ENCODE data around the gene CRHBP. TPM values are rescaled to one million over a fixed set of nuclear protein-coding genes. Genes with fewer than 3 reads are reported as not detected.
"Not testable (repeated sequence)": the region's sequence is repeated elsewhere in the genome, so short reads cannot be mapped to it uniquely, and the experiment has no call there.

The CRHBP gene, protein sequence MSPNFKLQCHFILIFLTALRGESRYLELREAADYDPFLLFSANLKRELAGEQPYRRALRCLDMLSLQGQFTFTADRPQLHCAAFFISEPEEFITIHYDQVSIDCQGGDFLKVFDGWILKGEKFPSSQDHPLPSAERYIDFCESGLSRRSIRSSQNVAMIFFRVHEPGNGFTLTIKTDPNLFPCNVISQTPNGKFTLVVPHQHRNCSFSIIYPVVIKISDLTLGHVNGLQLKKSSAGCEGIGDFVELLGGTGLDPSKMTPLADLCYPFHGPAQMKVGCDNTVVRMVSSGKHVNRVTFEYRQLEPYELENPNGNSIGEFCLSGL
- polyA plus RNA-seq: not detected

DNA sequence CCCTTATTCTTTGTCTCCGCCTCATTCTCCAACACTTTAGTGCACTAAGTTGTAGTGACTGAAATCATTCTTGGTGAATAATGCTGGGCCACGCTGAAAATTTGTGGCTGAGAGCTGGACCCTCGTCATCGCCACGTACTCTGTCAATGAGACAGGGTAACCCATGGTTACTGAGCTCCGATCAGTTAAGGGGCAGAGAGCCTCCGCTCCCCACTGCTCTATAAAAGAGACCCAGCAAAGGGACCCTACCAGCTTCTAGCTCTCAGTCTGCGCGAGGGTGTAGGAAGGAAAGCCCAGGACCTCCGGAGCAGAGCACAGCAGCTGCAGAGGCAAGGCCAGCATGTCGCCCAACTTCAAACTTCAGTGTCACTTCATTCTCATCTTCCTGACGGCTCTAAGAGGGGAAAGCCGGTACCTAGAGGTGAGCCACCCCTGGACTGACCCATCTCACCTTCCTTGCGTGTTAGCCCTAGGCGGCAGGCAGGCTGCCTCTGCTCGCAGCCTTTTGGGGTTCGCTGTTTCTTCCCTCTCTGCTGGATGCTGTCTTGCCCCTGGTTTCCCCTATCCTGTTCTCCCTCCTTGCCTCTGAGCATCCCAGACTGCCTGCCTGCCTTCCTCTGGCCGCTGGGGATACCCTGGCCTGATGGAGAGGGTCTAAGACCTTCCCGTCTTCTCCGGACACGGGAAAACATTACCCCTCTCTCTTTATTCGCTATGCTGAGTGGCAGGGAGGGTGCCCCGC lies at the start of gene CRHBP:
TSS of gene CRHBP (plus strand) at position 251 of the 742 bp plus-strand sequence. CDS start at position 341, 90 bp downstream.
- no peaks in the 10 kb centered on the region for H3K9me3 Mint-ChIP-seq
- no peak within 1 kb of the TSS for H3K4me3 Mint-ChIP-seq
- no peak within 1 kb of the TSS for H3K27ac Mint-ChIP-seq
- H3K4me1 Mint-ChIP-seq: no peaks in the 10 kb centered on the region
- H3K27me3 Mint-ChIP-seq (ENCODE audit: low read depth in 3 of 3): peaks cover 1 to 15% (median 11%) of the 10 kb centered on the region in 3 donors
- H3K36me3 Mint-ChIP-seq: no peaks in the 10 kb centered on the region
- no peak for DNase-seq

DNA sequence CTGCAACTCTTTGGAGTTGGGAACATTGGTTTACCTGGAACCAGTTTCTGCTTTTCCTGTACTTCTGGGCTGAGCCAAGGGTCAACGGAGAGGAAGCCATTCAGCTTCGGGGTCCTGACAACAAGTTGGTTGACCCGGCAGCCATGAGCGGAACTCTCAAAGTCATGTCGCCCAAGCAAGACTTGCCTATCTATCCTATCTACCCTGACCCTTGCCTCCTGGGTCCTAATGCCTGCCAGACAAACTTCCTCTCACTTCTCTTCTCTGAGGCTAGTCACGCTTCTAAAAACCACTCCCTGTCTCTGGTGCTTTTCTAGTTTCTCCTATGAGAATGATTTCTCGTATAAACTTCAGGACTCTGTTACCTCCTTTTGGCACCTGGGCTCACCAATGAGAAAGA lies 44.7 kb upstream of the CRHBP start:
- DNase-seq: no peak
- Mint-ChIP-seq H3K27me3 (ENCODE audit: low read depth in 3 of 3) (peaks cover 1 to 10% (median 7%) of the 10 kb centered on the region in 3 donors), H3K4me1 (no peaks in the 10 kb centered on the region), H3K27ac (no peak overlapping the region), H3K9me3 (no peaks in the 10 kb centered on the region), H3K4me3 (no peak overlapping the region), H3K36me3 (no peaks in the 10 kb centered on the region)

DNA sequence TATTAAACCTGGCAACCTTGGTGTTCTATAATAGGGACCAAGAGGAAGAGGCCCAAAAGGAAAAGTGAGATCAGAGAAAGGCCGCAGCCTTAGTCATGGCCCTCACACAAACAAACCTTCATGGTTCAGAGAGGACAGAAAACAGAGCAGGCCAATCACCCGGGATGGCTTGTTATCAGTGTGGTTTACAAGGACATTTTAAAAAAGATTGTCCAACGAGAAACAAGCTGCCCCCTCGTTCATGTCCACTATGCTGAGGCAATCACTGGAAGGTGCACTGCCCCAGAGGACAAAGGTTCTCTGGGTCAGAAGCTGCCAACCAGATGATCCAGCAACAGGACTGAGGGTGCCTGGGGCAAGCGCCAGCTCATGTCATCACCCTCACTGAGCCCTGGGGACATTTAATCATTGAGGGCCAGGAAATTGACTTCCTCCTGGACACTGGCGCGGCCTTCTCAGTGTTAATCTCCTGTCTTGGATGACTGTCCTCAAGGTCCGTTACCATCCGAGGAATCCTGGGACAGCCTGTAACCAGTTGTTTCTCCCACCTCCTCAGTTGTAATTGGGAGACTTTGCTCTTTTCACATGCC lies 42.4 kb upstream of the CRHBP start:
- not testable (repeated sequence) for H3K27ac Mint-ChIP-seq, H3K4me1 Mint-ChIP-seq, H3K4me3 Mint-ChIP-seq, H3K9me3 Mint-ChIP-seq, H3K36me3 Mint-ChIP-seq, DNase-seq
- peaks cover 1 to 17% (median 7%) of the 10 kb centered on the region in 3 donors for H3K27me3 Mint-ChIP-seq (ENCODE audit: low read depth in 3 of 3)

DNA sequence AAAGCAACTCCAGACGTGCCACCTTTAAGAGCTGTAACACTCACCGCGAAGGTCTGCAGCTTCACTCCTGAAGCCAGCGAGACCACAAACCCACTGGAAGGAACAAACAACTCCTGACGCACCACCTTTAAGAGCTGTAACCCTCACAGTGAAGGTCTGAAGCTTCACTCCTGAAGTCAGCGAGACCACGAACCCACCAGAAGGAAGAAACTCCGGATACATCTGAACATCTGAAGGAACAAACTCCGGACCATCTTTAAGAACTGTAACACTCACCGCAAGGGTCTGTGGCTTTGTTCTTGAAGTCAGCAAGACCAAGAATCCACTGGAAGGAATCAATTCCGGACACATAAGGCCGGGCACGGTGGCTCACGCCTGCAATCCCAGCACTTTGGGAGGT lies 38.2 kb upstream of the CRHBP start:
- H3K9me3 Mint-ChIP-seq: not testable (repeated sequence)

DNA sequence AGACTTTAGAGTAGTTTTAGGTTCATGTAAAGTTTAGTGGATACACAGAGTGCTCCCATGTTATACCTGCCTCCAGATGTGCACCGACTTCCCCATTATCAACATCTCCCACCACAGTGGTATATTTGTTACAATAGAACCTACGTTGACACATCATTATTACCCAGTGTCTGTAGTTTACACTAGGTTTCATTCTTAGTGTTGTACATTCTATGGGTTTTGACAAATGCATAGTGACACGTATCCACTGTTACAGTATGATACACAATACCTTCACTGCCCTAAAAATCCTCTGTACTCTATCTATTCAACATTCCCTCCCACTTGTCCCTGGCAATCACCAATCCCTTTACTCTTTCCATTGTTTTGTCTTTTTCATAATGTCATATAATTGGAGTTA lies 34.3 kb upstream of the CRHBP start:
- Mint-ChIP-seq H3K4me3 (no peak overlapping the region), H3K4me1 (no peaks in the 10 kb centered on the region), H3K27me3 (ENCODE audit: low read depth in 3 of 3) (peaks cover 0 to 9% (median 2%) of the 10 kb centered on the region in 3 donors), H3K9me3 (peaks cover 0 to 4% (median 0%) of the 10 kb centered on the region in 6 donors), H3K27ac (no peak overlapping the region), H3K36me3 (peaks cover 0 to 2% (median 0%) of the 10 kb centered on the region in 3 donors)
- DNase-seq: no peak

More for the DNA sequence above, 38.2 kb upstream of the CRHBP start:
- not testable (repeated sequence) for DNase-seq, H3K36me3 Mint-ChIP-seq, H3K4me1 Mint-ChIP-seq, H3K4me3 Mint-ChIP-seq, H3K27ac Mint-ChIP-seq
- H3K27me3 Mint-ChIP-seq (ENCODE audit: low read depth in 3 of 3): peaks cover 0 to 17% (median 4%) of the 10 kb centered on the region in 3 donors

DNA sequence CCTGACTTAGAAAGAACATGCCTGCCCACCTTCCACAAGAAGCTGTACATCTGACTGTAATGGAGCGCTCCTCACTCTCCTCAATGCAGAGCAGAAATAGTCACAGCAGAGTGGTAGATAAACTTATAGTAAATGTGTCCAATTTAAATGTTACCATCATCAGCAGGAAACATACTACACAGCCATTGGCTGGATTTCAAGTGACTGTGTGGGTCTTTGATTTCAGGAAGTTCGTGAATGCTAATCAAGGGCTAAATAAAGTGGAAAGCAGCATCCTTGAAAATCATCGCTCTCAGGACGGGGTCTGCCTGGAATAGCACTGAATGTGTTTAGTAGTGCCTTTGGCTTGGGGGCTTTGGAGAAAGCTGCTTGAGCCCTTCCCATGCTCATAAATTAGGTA lies 32.4 kb upstream of the CRHBP start:
- no peak overlapping the region for H3K4me3 Mint-ChIP-seq
- no peak overlapping the region for H3K27ac Mint-ChIP-seq
- no peaks in the 10 kb centered on the region for H3K4me1 Mint-ChIP-seq
- peaks cover 0 to 4% (median 3%) of the 10 kb centered on the region in 3 donors for H3K27me3 Mint-ChIP-seq (ENCODE audit: low read depth in 3 of 3)
- DNase-seq: no peak
- H3K36me3 Mint-ChIP-seq: no peaks in the 10 kb centered on the region
- H3K9me3 Mint-ChIP-seq: no peaks in the 10 kb centered on the region

DNA sequence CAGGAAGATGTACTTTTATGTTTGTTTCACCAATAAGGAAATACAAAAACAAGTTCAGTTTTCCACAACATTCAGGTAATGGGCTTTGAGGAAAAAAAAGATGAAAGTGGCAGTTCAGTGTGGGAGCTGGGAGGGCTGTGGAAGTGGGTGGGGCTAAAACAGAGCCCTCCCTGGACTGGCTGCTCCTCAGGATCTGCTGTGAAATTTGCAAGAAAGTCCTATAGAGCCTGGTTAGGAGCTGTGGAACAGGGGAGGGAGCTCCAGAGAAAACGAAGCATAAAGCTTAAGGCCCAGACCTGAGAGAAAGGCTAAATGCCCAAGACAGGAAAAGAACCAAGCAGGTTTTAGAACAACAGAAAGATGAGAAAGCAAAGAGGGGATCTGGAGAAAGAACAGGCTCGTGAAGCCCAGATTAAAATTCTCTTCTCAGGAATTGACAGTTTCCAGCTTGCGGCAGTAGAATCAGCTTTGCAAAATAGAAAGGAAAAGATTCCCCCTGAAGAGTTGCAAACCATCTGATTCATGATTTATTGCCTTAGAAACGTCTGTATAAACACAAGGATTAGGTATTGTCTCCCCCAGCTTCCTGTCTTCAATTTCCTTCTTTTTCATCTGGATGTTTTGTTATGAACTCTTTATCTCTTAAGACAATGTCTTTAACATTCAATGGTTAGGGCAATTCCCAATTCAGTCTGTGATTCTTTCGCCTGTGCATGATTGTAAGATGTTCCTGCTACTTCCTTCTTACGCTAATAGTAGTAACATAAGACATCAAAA lies 26.3 kb upstream of the CRHBP start:
- H3K36me3 Mint-ChIP-seq: no peaks in the 10 kb centered on the region
- no peak overlapping the region for H3K27ac Mint-ChIP-seq
- peaks cover 0 to 9% (median 8%) of the 10 kb centered on the region in 3 donors for H3K27me3 Mint-ChIP-seq (ENCODE audit: low read depth in 3 of 3)
- no peak overlapping the region for H3K4me3 Mint-ChIP-seq
- no peaks in the 10 kb centered on the region for H3K4me1 Mint-ChIP-seq
- H3K9me3 Mint-ChIP-seq: no peaks in the 10 kb centered on the region
- no peak for DNase-seq

DNA sequence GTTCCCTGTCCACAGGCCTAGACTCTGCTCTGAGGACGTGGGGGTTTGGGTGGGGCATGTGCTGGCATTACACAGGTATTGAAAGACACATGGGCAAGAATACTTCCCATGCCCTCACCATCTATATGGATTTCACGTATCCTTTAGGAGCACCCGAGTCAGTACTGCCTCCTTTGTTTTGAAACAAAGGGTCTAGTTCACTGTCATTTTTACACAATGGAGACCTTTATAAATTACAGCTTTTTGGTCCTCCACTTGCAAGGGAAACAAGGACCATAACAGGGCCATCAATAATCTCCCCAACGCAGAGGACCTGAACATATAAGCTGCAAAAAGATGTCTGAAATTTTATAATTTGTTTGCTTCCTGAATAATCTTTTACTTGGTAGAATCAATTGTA lies 24.9 kb upstream of the CRHBP start:
- H3K36me3 Mint-ChIP-seq: no peaks in the 10 kb centered on the region
- no peaks in the 10 kb centered on the region for H3K4me1 Mint-ChIP-seq
- no peak overlapping the region for H3K27ac Mint-ChIP-seq
- no peak for DNase-seq
- H3K27me3 Mint-ChIP-seq (ENCODE audit: low read depth in 3 of 3): peaks cover 0 to 10% (median 9%) of the 10 kb centered on the region in 3 donors
- no peak overlapping the region for H3K4me3 Mint-ChIP-seq
- no peaks in the 10 kb centered on the region for H3K9me3 Mint-ChIP-seq

DNA sequence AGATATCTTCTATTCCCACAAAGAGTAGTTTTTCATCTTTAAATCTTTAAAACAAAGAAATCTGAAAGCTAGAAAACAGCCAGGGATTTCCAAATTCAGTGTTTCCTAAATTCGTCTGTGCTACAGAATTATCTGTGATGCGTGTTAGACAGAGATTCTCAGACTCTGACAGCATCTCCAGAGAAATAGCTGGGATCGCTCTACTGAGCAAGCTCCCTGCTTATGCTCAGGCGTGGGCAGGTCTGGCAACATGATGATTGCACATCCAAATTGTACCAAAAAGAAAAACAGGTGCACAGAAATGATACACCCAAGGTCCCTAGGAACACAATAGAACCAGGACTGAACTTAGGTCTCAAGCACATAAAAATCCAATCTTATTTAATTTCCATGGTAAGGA lies 22.8 kb upstream of the CRHBP start:
- Mint-ChIP-seq H3K27ac (no peak overlapping the region), H3K9me3 (no peaks in the 10 kb centered on the region), H3K4me3 (no peak overlapping the region), H3K27me3 (ENCODE audit: low read depth in 3 of 3) (peaks cover 0 to 10% (median 9%) of the 10 kb centered on the region in 3 donors), H3K36me3 (no peaks in the 10 kb centered on the region), H3K4me1 (no peaks in the 10 kb centered on the region)
- DNase-seq: no peak

DNA sequence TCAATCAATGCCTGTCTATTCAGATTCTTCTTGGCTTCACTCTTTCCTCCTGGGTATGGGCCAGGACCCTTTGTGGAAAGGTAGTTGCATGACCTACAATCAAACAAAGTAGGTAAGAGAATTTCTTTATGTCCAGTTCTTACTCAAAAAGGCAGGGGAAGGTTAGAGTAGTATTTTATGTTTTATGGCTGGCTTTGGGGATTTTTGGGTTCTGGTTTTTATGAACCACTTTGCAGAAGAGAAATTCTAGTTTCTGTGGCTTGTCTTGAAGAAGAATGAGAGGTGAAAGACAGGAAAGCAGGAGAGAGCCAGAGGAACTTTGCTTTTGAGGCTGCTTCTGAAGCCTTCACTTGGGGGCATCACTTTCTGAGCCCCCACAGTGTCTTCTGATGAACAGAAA lies 14.7 kb upstream of the CRHBP start:
- no peak overlapping the region for H3K4me3 Mint-ChIP-seq
- H3K4me1 Mint-ChIP-seq: no peaks in the 10 kb centered on the region

DNA sequence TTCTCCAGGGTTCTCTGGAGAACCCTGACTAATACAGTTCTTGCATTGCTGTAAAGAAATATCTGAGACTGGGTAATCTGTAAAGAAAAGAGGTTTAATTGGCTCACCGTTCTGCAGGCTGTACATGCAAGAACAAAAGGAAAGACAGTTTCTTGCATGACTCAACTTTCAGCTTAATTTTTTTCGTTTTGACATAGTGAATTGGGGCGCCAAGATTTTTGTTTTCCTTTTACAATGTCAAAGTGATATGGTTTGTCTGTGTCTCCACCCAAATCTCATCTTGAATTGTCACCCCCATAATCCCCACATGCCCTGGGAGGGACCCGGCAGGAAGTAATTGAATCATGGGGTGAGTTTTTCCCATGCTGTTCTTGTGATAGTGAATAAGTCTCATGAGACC lies 11.8 kb upstream of the CRHBP start:
- no peaks in the 10 kb centered on the region for H3K36me3 Mint-ChIP-seq
- no peak overlapping the region for H3K4me3 Mint-ChIP-seq
- H3K27me3 Mint-ChIP-seq (ENCODE audit: low read depth in 3 of 3): peaks cover 2 to 9% (median 3%) of the 10 kb centered on the region in 3 donors
- no peaks in the 10 kb centered on the region for H3K9me3 Mint-ChIP-seq
- no peak overlapping the region for H3K27ac Mint-ChIP-seq
- no peak for DNase-seq
- no peaks in the 10 kb centered on the region for H3K4me1 Mint-ChIP-seq

More for the DNA sequence above, 14.7 kb upstream of the CRHBP start:
- DNase-seq: no peak
- Mint-ChIP-seq H3K27me3 (ENCODE audit: low read depth in 3 of 3) (peaks cover 3 to 9% (median 6%) of the 10 kb centered on the region in 3 donors), H3K9me3 (no peaks in the 10 kb centered on the region), H3K36me3 (no peaks in the 10 kb centered on the region), H3K27ac (no peak overlapping the region)

DNA sequence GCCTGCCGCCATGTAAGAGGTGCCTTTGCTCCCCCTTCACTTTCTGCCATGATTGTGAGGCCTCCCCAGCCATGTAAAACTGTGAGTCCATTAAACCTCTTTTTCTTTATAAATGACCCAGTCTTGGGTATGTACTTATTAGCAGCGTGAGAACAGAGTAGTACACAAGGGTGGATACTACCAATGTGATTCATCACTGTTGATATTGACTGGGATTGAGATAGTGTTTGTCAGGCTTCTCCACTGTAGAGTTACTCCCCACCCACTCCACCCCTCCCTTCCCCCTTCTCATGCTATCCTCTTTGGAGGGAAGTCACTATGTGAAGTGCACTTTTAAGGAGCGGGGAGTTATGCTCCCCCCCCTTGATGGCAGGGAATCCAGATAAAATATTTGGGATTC lies 11.4 kb upstream of the CRHBP start:
- Mint-ChIP-seq H3K27me3 (ENCODE audit: low read depth in 3 of 3) (peaks cover 2 to 9% (median 3%) of the 10 kb centered on the region in 3 donors), H3K36me3 (no peaks in the 10 kb centered on the region), H3K27ac (no peak overlapping the region), H3K4me1 (no peaks in the 10 kb centered on the region), H3K9me3 (no peaks in the 10 kb centered on the region), H3K4me3 (no peak overlapping the region)
- DNase-seq: no peak

DNA sequence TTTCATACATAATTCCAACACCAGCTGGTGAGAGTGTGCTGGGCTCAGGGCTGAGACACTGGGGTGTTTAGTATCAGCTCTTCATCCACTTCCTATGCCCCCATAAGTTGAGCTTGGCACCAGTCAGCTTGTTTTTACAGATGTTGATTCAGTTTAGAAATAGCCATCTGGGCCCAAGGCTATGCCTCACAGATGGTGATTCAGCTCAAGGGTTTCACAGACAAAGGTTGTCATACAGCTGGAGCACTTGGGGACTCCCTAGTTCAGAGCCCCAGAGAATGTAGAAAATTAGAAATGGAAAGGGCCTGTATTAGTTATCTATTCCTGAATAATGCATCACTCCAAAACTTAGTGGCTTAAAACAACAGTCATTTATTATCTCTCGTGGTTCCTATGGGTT lies 10.3 kb upstream of the CRHBP start:
- H3K9me3 Mint-ChIP-seq: no peaks in the 10 kb centered on the region

More for the DNA sequence above, 10.3 kb upstream of the CRHBP start:
- H3K36me3 Mint-ChIP-seq: no peaks in the 10 kb centered on the region
- peaks cover 3 to 7% (median 6%) of the 10 kb centered on the region in 3 donors for H3K27me3 Mint-ChIP-seq (ENCODE audit: low read depth in 3 of 3)
- H3K27ac Mint-ChIP-seq: no peak overlapping the region
- no peak overlapping the region for H3K4me3 Mint-ChIP-seq
- no peaks in the 10 kb centered on the region for H3K4me1 Mint-ChIP-seq
- no peak for DNase-seq
